ENCODE results near the gene ZNF354C.

DNA sequence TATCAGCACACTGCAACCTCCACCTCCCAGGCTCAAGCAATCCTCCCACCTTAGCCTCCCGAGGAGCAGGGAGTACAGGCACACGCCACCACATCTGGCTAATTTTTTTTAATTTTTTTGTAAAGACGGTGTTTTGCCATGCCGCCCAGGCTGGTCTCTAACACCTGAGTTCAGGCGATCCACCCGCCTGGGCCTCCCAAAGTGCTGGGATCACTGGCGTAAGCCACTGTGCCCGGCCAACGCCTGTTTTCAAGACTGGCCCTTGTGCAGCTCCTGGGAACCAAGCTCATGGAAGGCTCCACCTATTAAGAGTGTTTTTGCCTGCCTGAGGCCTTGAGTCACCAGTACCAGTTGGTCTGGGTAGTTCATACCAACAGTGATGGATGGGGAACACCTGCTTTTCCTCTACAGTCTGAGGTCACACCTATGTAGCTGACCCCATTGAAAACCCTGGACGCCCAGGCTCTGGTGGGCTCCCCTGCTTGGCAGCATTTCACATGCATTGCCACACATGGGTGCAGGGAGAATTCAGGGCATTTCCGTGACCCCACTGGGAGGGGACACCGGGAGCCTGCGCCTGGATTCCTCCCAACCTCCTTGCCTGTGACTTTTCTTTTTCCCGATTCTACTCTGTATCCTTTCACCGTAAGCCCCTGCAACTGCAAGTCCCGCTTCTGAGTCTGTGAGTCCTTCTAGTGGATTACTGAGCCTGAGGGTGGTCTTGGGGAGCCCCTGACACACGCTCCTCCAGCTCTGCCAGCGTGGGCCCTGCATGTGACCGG, 63.5 kb downstream of the ZNF354C start:
- TF ChIP-seq, protein P1, sequence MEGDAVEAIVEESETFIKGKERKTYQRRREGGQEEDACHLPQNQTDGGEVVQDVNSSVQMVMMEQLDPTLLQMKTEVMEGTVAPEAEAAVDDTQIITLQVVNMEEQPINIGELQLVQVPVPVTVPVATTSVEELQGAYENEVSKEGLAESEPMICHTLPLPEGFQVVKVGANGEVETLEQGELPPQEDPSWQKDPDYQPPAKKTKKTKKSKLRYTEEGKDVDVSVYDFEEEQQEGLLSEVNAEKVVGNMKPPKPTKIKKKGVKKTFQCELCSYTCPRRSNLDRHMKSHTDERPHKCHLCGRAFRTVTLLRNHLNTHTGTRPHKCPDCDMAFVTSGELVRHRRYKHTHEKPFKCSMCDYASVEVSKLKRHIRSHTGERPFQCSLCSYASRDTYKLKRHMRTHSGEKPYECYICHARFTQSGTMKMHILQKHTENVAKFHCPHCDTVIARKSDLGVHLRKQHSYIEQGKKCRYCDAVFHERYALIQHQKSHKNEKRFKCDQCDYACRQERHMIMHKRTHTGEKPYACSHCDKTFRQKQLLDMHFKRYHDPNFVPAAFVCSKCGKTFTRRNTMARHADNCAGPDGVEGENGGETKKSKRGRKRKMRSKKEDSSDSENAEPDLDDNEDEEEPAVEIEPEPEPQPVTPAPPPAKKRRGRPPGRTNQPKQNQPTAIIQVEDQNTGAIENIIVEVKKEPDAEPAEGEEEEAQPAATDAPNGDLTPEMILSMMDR (IDR thresholded peaks at IDR 0.05), result no peak
- TF ChIP-seq POLR2A (IDR thresholded peaks at IDR 0.05), result no peak
- TF ChIP-seq POLR2AphosphoS5 (IDR thresholded peaks at IDR 0.05), result no peak
- no peak for TF ChIP-seq EP300 (IDR thresholded peaks at IDR 0.05)
